Ovary (tissue), 9 donors: ENCODE results near the gene AQP7. TPM values are rescaled to one million over a fixed set of nuclear protein-coding genes. Genes with fewer than 3 reads are reported as not detected.

Experiments used
- DNase-seq, 5 donors: peaks; one replicate each; pipeline ENCODE4 v3.0.0-alpha.2; 2019 to 2020
- H3K27ac ChIP-seq, 2 donors: fragments of 200-600 bp; one replicate each; pipeline versions ENCODE4 v1.5.1 to v1.8.0; 2019 to 2022
- H3K27me3 ChIP-seq: fragments of 200-600 bp; one replicate; pipeline ENCODE4 v1.8.0; 2022
- H3K36me3 ChIP-seq: fragments of 200-600 bp; sonication (generic); one replicate; pipeline ENCODE4 v1.5.1; 2019
- H3K4me1 ChIP-seq: one replicate; pipeline ENCODE4 v1.8.1; 2013; ENCODE audit warnings: mild to moderate bottlenecking, moderate library complexity; ENCODE audit not compliant: insufficient read depth
- H3K4me3 ChIP-seq: fragments of 200-600 bp; sonication (generic); one replicate; pipeline ENCODE4 v1.5.1; 2017
- H3K9me3 ChIP-seq, 2 donors: fragments of 200-600 bp in 1 of 2; sonication (generic) in 1 of 2; one replicate each; pipeline versions ENCODE4 v1.5.1 to v1.8.1; 2013 to 2019; ENCODE audit warnings: mild to moderate bottlenecking in 1 of 2, moderate library complexity in 1 of 2
- EP300 ChIP-seq: sonication (generic); formaldehyde crosslinking; IDR thresholded peaks from one replicate; pipeline ENCODE4 v1.6.1; 2017; ENCODE audit warnings: antibody characterized with exemption
- POLR2A ChIP-seq: fragments of 450-650 bp; IDR thresholded peaks from one replicate; pipeline ENCODE4 v1.6.1; 2017; ENCODE audit warnings: antibody characterized with exemption, mild to moderate bottlenecking, moderate library complexity
- WGBS, 3 donors: extraction: QIAGEN DNeasy Blood & Tissue Kit in 1 of 3; methylation state at CpG; one replicate each; pipeline versions ENCODE4 v1.1.5 to v1.1.7; 2013 to 2017; 5-methylcytosine and 5-hydroxymethylcytosine counted together
- intact Hi-C, 4 donors: fragments of 100-400 bp; cut with DNase I; formaldehyde crosslinking; loops; one replicate each; pipeline versions ENCODE4 v1.11.0 to v1.15.1; 2022 to 2023
- polyA plus RNA-seq, 2 donors: library from polyadenylated mRNA; stranded (reverse); fragments of 200-250 nt in 1 of 2; fragments of 350-450 nt in 1 of 2; fragmentation: Illumina TruSeq in 1 of 2; extraction: RNeasy Lipid Tissue Mini Kit (QIAGEN cat#74804) in 1 of 2; gene quantifications; one replicate each; pipeline ENCODE4 v1.2.3, GENCODE V29; 2013 to 2014
- small RNA-seq: library from RNA; depleted of rRNA; stranded (forward); fragments of <200 nt; gene quantifications from one replicate; pipeline ENCODE3, GENCODE V24; 2016
- total RNA-seq, 7 donors: library from RNA; depleted of rRNA in 2 of 7; stranded (reverse); fragments of >200 nt in 2 of 7; fragmentation: NEBNext Ultra II Directional in 3 of 7; extraction: Animal tissue kit (Norgen Biotek cat#: 25700) in 3 of 7; gene quantifications; one replicate each; pipeline versions ENCODE4 v1.1.0 to v1.2.4, GENCODE V29; 2016 to 2023
- TF ChIP-seq, protein P1 (sequence below), 3 donors: fragments of 450-650 bp in 2 of 3; fragments of 200-600 bp in 1 of 3; IDR thresholded peaks; one replicate each; pipeline versions ENCODE4 v1.5.1 to v1.8.0; 2016 to 2022; ENCODE audit warnings: antibody characterized with exemption in 3 of 3, mild to moderate bottlenecking in 1 of 3
- donor health status: DM: no; HTN: no; CAD: no; lungs with moderate emphysema.
- donor health status: DM: no; HTN: no; CAD: no.
- donor health status: Bipolar disorder and iron deficiency.
- donor health status: DM: yes; HTN: yes; CAD: no.
- donor health status: DM: no; HTN: no; CAD: no.
- donor health status: DM: yes; HTN: yes; CAD: no.

Gene AQP7
- total and polyA plus RNA-seq, 9 donors, result 1.1 to 3.8 (median 2.2) TPM

DNA sequence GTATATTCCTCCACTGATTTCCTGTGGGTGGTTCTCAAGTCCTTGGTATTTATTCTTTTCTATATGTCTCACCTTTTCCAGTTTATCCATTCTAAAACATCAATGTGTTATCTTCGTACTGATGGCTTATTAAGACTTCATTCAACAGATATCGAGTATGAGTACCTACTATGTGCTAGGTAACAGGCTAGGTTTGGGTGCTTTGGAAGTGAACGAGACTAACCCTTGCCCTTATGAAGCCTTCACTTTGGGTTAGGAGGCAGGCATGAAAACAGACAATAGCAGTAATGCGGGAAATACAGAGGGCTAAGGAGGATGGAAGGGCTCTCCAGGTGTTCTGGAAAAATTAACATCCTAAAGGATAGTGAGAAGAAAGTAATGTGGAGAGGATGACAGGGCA is 53.4 kb downstream of the AQP7 start:
- Histone ChIP-seq H3K27me3 (no peaks in the 10 kb centered on the region), H3K4me1 (peaks cover 3% of the 10 kb centered on the region), H3K4me3 (no peak overlapping the region), H3K27ac (no peak overlapping the region), H3K9me3 (no peaks in the 10 kb centered on the region), H3K36me3 (no peaks in the 10 kb centered on the region)
- intact Hi-C loops, result no loop called here
- no peak for DNase-seq
- TF ChIP-seq, protein P1, sequence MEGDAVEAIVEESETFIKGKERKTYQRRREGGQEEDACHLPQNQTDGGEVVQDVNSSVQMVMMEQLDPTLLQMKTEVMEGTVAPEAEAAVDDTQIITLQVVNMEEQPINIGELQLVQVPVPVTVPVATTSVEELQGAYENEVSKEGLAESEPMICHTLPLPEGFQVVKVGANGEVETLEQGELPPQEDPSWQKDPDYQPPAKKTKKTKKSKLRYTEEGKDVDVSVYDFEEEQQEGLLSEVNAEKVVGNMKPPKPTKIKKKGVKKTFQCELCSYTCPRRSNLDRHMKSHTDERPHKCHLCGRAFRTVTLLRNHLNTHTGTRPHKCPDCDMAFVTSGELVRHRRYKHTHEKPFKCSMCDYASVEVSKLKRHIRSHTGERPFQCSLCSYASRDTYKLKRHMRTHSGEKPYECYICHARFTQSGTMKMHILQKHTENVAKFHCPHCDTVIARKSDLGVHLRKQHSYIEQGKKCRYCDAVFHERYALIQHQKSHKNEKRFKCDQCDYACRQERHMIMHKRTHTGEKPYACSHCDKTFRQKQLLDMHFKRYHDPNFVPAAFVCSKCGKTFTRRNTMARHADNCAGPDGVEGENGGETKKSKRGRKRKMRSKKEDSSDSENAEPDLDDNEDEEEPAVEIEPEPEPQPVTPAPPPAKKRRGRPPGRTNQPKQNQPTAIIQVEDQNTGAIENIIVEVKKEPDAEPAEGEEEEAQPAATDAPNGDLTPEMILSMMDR (IDR thresholded peaks at IDR 0.05), result no peak
- WGBS, 3 donors, result 96 to 99% (median 98%) methylated on average over 4 of the region's 4 CpGs

DNA sequence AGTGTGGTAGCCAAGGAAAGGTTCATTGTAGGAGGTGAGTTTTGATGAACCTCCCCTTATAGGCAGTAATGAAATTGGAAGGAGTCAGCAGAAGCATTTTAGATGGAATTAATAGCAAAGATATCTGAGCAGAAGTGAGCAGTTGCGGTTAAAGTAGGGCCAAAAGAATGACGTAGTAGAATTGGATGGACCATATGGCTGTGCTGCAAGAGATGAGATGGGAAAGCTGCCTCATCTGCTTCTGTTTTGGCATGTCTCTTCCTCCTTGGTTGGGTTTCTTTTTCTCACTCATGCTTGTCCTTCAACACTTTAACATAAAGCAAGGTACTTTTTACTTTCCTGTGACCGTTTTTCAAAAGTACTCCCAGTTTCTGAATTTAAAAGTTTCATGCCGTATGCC is 55.8 kb downstream of the AQP7 start:
- H3K27ac ChIP-seq, result no peak overlapping the region
- H3K9me3 ChIP-seq, result no peaks in the 10 kb centered on the region
- H3K4me1 ChIP-seq, result peaks cover 3% of the 10 kb centered on the region
- 89 to 93% (median 91%) methylated on average over 4 of the region's 4 CpGs for WGBS, 3 donors
- H3K36me3 ChIP-seq, result no peaks in the 10 kb centered on the region
- H3K27me3 ChIP-seq, result no peaks in the 10 kb centered on the region
- no peak for DNase-seq
- H3K4me3 ChIP-seq, result no peak overlapping the region
- intact Hi-C loops, result no loop called here
- TF ChIP-seq, protein P1 (IDR thresholded peaks at IDR 0.05), result no peak
- TF ChIP-seq EP300 (no peak), POLR2A (no peak)

DNA sequence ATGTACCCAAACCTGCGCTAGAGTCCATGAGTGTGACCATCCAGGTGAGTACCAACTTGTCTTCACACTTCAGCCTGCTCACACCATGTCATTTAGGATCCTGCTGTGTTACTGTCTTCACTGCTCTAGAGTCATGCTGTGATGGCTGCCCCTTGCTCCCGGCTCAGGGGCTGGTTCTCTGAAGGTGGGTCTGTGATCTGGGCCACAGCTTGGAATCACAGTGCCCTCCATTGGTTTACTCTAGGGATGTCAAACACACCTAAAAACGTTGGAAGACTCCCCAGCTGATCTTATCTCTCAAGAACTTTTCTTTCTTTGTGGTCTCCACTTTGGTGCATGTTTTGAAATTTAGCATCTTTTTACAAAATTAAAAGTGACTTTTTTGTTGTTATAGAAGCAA is 58.2 kb downstream of the AQP7 start:
- Histone ChIP-seq H3K9me3 (peaks cover 0 to 6% of the 10 kb centered on the region in 2 donors), H3K27ac (no peak overlapping the region), H3K36me3 (no peaks in the 10 kb centered on the region), H3K4me3 (no peak overlapping the region), H3K27me3 (no peaks in the 10 kb centered on the region), H3K4me1 (no peaks in the 10 kb centered on the region)
- intact Hi-C loops, result no loop called here
- TF ChIP-seq EP300 (no peak), POLR2A (no peak)
- TF ChIP-seq, protein P1 (IDR thresholded peaks at IDR 0.05), result no peak
- DNase-seq, result no peak
- WGBS, 3 donors, result 74 to 81% (median 75%) methylated on average over 3 of the region's 3 CpGs

DNA sequence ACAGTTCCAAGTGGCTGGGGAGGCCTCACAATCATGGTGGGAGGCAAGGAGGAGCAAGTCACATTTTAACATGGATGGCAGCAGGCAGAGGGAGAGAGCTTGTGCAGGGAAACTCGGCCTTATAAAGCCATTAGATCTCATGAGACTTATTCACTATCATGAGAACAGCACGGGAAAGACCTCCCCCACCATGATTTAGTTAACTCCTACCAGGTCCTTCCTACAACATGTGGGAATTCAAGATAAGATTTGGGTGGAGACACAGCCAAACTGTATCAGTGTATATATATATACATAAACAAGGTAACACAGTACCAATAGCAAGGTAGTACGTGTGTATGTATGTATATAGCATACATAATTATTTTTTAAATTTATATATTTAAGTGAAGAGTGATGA is 61.2 kb downstream of the AQP7 start:
- H3K9me3 ChIP-seq, result peaks cover 0 to 6% of the 10 kb centered on the region in 2 donors
- WGBS, 3 donors, result 82 to 92% (median 91%) methylated on average over 3 of the region's 3 CpGs
- no peak overlapping the region for H3K4me3 ChIP-seq
- no peaks in the 10 kb centered on the region for H3K27me3 ChIP-seq
- intact Hi-C loops, result no loop called here
- no peaks in the 10 kb centered on the region for H3K4me1 ChIP-seq
- TF ChIP-seq EP300 (no peak), POLR2A (no peak)
- TF ChIP-seq, protein P1 (IDR thresholded peaks at IDR 0.05), result no peak
- DNase-seq, result no peak
- no peak overlapping the region for H3K27ac ChIP-seq
- no peaks in the 10 kb centered on the region for H3K36me3 ChIP-seq

- no peaks in the 10 kb centered on the region for H3K4me1 ChIP-seq
- intact Hi-C loops, result no loop called here
- WGBS, 3 donors, result 96 to 100% (median 100%) methylated on average over 3 of the region's 3 CpGs
- no peak overlapping the region for H3K4me3 ChIP-seq
- no peaks in the 10 kb centered on the region for H3K27me3 ChIP-seq
- H3K36me3 ChIP-seq, result no peaks in the 10 kb centered on the region
- TF ChIP-seq EP300, result no peak
- peaks cover 0 to 6% of the 10 kb centered on the region in 2 donors for H3K9me3 ChIP-seq
- no peak overlapping the region for H3K27ac ChIP-seq
- DNase-seq, result no peak
Measured at GRCh38 chr9:33340186-33340585, 62.2 kb downstream of the AQP7 start.

Small RNAs within 50 kb of the gene (small RNA-seq; reads per million reads assigned to genes)
- not detected for gene AL356218.2
- gene RF00019, result not detected

Other genes starting within 250 kb of the AQP7 start
- 100 to 1,000 TPM in 3 of 7 donors, 10 to 100 TPM in 4; 77.9 to 226 (median 88.3) TPM for gene B4GALT1, start 235.2 kb downstream of the AQP7 start, total RNA-seq
- gene B4GALT1, start 235.2 kb downstream of the AQP7 start, polyA plus RNA-seq, result 100 to 1,000 TPM in 1 of 2 donors, 10 to 100 TPM in 1; 35.8 to 120 TPM
- not detected for gene SPINK4, start 162.4 kb downstream of the AQP7 start, total RNA-seq
- gene SPINK4, start 162.4 kb downstream of the AQP7 start, polyA plus RNA-seq, result not detected
- gene BAG1, start 137.9 kb downstream of the AQP7 start, total RNA-seq, result 10 to 100 TPM; 41.0 to 70.9 (median 59.6) TPM
- gene BAG1, start 137.9 kb downstream of the AQP7 start, polyA plus RNA-seq, result 10 to 100 TPM; 48.2 to 67.8 TPM
- 10 to 100 TPM; 39.7 to 57.1 (median 45.1) TPM for gene CHMP5, start 137.5 kb downstream of the AQP7 start, total RNA-seq
- gene CHMP5, start 137.5 kb downstream of the AQP7 start, polyA plus RNA-seq, result 10 to 100 TPM; 56.4 to 66.5 TPM
- 10 to 100 TPM; 23.4 to 44.5 (median 34.3) TPM for gene NFX1, start 112.1 kb downstream of the AQP7 start, total RNA-seq
- 10 to 100 TPM; 18.5 to 38.9 TPM for gene NFX1, start 112.1 kb downstream of the AQP7 start, polyA plus RNA-seq
- 10 to 100 TPM in 3 of 7 donors, 1 to 10 TPM in 4; 7.4 to 47.2 (median 9.9) TPM for gene AQP3, start 45.0 kb upstream of the AQP7 start, total RNA-seq
- 1 to 10 TPM; 5.6 to 6.6 TPM for gene AQP3, start 45.0 kb upstream of the AQP7 start, polyA plus RNA-seq
- 10 to 100 TPM; 11.7 to 50.5 (median 27.4) TPM for gene NOL6, start 71.4 kb upstream of the AQP7 start, total RNA-seq
- gene NOL6, start 71.4 kb upstream of the AQP7 start, polyA plus RNA-seq, result 10 to 100 TPM; 14.5 to 17.6 TPM
- gene ANKRD18B, start 121.7 kb upstream of the AQP7 start, total RNA-seq, result 1 to 10 TPM in 1 of 7 donors, under 1 TPM in 1, not detected in 5; 0.56 to 2.8 TPM
- under 1 TPM in 1 of 2 donors, not detected in 1; 0.35 TPM for gene ANKRD18B, start 121.7 kb upstream of the AQP7 start, polyA plus RNA-seq